Panc1 (cell line): ENCODE measurements around the gene ADAM22.

ENCODE experiments used
- SIN3A ChIP-seq: IDR thresholded peaks from 2 replicates; pipeline ENCODE4 v1.6.1; 2012; ENCODE audit warnings: low read depth, mild to moderate bottlenecking, low read length, moderate library complexity, borderline replicate concordance; ENCODE audit not compliant: insufficient read depth
- TF ChIP-seq, protein P1 (sequence below): fragments of 450-650 bp; IDR thresholded peaks from 2 replicates; pipeline ENCODE4 v1.5.1; 2017; ENCODE audit warnings: mild to moderate bottlenecking

DNA sequence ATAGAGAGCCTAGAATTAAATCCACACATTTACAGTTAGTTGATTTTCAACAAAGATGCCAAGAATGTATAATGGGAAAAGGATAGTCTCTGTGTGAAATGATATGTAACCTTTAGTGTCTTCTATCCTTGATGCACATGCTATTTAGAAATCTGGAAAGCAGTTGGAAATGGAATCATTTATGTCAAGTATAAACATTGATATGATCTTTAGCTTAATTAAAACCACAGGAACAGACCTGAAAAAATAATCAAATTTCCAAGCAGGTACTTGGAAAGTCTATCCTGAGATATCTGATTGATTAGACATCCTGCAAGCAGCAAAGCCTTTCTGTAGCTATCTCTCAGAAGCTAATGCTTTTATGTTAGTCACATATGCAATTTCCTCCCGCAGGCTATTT, 310.2 kb downstream of the ADAM22 start:
- TF ChIP-seq, protein P1, sequence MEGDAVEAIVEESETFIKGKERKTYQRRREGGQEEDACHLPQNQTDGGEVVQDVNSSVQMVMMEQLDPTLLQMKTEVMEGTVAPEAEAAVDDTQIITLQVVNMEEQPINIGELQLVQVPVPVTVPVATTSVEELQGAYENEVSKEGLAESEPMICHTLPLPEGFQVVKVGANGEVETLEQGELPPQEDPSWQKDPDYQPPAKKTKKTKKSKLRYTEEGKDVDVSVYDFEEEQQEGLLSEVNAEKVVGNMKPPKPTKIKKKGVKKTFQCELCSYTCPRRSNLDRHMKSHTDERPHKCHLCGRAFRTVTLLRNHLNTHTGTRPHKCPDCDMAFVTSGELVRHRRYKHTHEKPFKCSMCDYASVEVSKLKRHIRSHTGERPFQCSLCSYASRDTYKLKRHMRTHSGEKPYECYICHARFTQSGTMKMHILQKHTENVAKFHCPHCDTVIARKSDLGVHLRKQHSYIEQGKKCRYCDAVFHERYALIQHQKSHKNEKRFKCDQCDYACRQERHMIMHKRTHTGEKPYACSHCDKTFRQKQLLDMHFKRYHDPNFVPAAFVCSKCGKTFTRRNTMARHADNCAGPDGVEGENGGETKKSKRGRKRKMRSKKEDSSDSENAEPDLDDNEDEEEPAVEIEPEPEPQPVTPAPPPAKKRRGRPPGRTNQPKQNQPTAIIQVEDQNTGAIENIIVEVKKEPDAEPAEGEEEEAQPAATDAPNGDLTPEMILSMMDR = no peak
- TF ChIP-seq SIN3A = no peak
